GM19455 (cell line): ENCODE results near the gene NRXN3.
"Not testable (repeated sequence)": the region's sequence is repeated elsewhere in the genome, so short reads cannot be mapped to it uniquely, and the experiment has no call there.

ENCODE experiments used
- ATAC-seq: cut with Tn5 transposase; IDR thresholded peaks from one replicate; pipeline ENCODE4 v1.9.1; 2021; ENCODE audit not compliant: unreplicated experiment

The NRXN3 gene

DNA sequence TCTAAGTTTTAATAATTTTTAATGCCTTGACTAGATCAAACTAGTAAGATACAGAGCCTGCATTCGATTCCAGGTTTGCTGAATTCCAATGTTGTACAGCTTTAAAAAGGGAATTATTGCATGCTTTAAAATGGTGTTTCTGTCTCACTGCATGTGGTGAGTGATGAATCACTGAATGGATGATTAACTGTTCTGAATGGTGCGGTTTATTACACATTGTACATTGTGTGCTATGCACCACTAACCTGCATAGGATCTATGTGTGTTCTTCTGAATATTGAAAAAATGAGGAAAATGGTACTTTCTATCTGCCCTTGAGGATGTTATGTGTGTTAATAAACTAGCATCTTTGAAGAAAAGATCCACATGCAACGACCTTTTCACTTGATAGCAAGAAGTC lies 231.7 kb downstream of the NRXN3 start:
- ATAC-seq, result no peak

DNA sequence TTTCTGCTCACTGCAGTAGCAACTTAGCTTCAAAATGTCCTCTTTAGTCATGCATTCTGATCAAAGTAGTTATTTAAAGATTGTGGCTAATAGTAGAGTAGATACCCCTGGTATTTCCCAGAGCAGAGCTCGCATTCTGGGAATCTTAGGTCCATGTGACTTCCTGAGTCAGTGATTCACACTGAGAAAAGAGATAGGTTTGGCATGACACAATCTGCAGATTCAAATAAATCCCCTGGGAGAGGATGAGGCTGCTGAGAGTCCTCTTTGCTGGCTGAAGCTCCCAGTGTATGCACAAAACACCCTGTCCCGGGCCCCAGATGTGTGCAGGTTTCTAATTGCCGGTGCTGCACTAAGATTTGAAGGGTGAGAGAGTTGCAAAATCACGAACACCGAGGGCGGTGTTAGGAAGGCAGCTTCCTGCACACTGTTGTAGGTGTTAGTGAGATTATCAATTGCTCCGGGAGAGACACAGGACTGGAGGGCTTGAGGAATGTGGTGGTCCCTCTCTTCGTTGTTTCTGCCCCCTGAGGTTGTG lies 233.2 kb downstream of the NRXN3 start:
- ATAC-seq, result no peak

DNA sequence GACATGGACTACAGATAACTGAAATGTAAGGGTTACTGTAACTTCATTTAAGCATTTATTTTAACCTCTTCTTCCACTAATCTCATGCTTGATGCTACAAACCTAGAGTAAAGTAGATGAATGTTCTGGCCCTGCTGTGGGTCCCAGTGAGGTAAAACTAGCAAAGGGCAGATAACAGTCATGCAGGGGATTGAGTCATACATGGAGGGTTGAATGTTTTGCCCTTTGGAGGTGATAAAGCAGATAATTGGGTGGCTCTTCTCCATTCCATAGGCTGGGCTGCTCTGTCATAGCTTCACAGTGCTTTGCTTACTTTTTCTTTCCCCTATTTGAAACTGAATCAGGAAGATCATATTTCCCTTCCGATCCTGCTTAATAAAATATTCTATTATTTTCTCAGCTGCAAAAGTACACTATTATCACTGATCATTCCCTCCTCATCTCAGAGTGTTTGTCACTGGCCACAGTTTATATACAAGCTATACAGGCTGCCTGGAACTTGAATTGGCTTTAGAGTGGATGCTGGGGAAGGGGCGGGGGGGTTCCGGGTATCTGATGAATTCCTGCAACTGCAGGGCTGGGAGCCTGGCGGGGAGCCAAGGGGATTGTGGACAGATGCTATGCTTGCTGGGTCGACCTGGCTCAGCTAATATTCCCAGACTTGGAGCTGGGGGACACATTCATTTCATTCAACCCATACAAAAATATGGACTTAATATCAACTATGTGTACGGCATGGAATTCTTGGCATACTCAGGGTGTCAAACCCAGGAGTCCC lies 235.1 kb downstream of the NRXN3 start:
- no peak for ATAC-seq

DNA sequence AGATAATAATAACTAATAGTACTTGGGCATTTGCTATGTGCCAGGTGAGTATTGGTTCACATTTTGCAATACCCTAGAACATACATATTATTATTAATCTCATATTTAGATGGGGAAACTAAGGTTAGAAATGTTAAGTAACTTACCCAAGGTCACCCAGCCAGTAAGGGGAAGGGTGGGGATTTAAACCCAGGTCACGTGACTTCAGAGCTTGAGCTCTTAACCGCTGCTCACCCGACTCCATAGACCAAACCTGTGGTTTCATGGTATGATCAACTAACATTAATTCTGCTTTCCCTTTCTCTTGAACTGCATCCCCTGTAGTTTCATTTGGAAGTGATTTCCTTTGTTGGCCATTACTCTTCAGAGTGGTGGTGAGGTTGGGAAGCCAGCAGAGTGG lies 242.3 kb downstream of the NRXN3 start:
- ATAC-seq, result no peak

DNA sequence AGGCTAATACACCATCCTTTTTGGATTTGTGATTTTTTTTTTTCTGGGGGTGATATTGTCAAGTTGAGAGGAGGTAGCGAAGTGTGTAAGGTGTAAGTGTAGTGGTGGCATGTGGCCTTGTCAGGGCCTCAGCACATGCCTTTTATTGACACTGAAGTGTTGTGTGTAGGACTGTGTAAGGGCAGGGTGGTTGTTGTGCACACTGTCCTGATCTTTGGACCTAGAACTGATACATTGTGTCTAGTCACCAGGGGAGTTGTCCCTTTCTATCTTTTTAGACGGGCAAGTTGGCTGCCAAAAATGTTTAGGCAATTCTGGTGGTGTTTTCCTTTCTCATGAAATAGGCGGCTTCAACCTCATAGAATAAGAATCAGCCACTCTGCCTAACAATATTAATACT lies 244.0 kb downstream of the NRXN3 start:
- no peak for ATAC-seq

DNA sequence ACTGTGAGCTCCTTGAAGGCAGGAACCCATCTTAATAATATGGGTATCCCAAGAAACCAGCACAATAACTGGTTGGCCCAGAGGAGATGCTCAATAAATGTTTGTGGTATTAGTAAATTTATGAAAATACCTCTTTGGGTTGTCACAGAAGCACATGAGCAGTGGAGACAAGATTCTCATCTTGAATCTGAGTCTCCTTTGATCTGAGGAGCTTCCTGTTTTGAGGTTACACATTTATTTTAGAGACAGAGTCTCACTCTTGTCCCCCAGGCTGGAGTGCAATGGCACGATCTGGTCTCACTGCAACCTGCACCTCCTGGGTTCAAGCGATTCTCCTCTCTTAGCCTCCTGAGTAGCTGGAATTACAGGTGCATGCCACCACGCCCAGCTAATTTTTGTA lies 247.4 kb downstream of the NRXN3 start:
- ATAC-seq, result no peak

DNA sequence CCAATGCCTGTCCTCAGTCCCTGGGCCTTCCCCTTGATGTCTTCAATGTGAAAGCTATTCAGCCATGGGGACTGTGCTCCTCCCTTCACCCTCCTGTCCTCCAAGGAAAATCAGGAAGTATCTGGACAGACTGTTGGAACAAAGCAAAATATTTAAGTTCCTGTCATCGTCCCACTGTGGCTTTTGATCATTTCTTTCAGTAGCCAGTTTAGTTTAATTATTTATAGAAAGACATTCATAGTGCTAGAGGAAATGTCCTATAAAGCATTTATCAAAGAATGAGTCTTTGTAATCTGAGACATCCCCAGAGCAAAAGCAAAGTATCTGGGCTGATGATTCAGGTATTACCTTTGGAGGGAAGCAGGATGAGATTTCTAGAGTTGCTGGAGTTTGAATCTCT lies 254.1 kb downstream of the NRXN3 start:
- ATAC-seq, result no peak

DNA sequence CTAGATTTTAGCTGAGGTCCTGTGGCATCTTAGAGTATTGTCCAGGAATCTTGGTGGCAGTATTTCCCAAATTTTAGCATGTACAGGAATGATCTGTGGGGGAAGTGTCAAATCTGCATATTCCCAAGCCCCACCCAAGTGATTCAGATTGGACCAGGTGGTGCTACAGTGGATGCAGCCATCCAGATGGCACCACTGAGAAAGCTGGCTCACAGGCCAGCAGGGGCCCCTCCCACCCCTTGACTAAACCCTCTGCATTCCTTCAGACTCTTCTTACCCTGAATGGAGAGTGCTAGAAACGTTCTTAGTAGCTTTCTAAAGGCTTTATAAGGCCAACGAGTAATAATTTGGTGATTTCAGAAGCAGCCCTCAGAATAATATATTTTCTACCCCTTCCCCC lies 255.2 kb downstream of the NRXN3 start:
- ATAC-seq, result no peak

DNA sequence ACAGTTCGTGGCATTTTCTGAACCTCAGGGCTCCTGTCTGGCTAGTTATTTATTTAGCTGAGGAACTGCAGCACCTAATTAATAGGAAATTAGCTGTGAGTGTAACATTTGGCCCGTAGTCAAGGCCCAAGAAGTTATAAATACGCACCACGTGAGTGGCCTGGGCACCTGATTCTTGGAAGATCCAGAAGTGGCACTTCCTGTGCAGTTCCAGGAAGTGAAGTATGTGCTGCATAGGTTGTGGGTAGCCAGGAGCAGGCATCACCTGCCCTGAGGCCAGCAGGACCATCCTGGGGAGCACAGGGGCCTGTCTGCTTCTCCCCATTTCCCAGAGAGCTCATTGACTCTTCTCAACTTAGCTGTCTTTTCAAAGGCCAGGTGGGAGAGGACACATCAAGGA lies 255.6 kb downstream of the NRXN3 start:
- ATAC-seq, result no peak

DNA sequence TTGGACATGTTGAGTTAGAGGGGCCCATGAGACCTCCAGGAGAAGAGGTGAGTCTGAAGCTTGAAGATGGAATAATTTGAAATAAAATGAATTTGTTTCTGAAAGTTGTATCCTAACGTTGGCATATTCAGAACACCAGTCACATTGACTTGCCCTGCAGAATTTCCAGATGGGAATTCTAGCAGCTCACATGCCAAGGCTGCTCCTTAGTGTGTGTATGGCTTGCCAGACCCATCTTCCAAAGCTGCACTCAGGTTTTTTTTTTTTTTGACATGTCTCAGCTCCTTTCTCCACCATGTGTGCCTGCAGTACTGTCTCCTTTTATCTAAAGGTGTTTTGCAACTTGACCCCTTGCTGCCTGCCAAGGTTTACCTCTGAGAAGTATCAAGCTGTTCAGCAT lies 261.9 kb downstream of the NRXN3 start:
- ATAC-seq, result no peak

DNA sequence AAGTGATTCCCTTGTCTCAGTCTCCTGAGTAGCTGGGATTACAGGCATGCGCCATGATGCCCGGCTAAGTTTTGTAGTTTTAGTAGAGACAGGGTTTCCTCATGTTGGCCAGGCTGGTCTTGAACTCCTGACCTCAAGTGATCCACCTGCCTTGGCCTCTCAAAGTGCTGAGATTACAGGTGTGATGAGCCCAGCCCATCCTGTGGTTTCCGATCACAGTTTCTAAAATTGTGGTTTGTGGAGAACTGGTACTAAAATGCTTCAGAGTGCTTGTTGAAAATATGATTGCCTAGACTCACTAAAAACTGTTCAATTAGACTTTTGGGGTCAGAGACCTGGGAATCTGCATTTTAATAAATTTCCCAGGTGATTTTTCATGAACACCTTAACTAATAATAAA lies 267.3 kb downstream of the NRXN3 start:
- ATAC-seq, result not testable (repeated sequence)

DNA sequence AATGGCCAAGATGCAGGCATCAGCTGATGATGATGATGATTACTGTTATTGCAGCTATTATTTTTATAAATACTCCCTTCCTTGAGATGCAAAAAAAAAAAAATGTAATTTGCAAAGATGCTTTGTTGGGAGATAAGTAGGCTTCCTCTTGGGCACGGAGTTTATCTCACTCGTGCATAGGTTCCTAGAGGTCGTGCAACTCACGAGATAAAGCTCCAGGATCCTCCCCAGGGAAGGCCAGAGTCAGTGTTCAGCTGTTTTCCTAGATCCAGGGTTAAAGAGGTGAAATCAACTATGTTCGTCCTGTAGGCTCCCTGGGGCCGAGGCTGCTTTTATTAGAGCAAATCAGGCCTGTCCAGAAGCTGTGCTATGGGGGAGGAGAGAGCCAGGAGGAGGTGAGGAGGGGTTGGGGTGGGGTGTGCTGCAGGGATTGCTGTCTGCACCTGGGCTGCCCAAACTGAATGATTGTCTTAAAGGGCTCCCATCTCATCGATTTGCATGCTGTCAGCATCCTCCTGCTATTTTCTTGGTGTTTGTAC lies 270.3 kb downstream of the NRXN3 start:
- ATAC-seq, result no peak

DNA sequence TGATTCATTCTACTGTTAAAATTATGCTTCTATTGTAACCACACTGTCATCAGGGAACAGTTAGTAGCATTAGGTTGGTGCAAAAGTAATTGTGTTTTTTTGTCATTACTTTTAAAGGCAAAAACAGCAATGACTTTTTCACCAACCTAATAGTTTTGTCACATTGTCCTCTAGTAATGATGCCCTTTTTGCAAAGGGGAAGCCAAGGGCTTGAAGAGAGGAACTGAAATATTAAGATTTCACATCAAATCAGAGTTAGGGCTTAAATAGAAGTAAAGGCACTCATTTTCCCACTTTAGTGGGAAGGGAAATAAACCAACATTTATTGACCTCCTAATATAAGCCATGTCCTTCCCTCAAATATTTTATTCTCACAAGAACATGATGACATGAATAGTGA lies 273.7 kb downstream of the NRXN3 start:
- no peak for ATAC-seq

DNA sequence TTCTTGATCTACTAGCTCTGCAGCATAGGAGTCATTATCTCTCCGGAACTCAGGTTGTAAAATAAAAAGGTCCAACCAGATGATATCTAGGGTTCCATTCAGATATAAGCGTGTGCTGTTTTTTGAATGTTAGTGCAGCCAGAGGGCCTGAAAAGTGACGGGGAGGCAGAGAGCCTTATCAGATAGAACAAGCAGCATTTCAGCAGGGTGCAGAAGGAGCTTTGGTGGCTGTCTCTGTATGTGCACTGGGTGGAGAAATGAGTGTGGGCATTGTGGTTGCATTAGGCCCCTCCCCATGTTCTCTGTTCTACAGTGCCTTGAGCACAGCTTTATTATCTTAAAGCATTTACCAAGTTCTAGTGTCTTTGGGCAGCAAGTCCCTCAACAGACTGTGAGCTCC lies 275.1 kb downstream of the NRXN3 start:
- ATAC-seq, result no peak

DNA sequence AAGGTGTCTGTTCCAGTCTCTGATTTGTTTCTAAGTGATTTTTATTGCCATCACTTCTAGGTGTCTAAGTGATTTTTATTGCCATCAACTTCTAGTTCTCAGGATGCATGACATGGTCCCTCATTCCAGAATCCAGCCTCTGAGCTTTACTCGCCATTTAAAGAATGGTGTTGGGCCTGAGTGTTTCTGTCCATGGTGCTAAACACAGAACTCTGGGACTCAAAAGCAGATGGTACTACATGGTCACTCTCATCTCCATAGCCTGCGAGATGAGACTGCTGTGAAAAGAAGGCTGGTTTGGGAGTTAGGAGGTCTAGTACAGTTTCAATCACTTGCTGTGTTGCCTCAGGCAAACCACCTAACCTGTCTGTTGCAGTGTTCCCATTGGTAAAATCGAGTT lies 276.6 kb downstream of the NRXN3 start:
- no peak for ATAC-seq

DNA sequence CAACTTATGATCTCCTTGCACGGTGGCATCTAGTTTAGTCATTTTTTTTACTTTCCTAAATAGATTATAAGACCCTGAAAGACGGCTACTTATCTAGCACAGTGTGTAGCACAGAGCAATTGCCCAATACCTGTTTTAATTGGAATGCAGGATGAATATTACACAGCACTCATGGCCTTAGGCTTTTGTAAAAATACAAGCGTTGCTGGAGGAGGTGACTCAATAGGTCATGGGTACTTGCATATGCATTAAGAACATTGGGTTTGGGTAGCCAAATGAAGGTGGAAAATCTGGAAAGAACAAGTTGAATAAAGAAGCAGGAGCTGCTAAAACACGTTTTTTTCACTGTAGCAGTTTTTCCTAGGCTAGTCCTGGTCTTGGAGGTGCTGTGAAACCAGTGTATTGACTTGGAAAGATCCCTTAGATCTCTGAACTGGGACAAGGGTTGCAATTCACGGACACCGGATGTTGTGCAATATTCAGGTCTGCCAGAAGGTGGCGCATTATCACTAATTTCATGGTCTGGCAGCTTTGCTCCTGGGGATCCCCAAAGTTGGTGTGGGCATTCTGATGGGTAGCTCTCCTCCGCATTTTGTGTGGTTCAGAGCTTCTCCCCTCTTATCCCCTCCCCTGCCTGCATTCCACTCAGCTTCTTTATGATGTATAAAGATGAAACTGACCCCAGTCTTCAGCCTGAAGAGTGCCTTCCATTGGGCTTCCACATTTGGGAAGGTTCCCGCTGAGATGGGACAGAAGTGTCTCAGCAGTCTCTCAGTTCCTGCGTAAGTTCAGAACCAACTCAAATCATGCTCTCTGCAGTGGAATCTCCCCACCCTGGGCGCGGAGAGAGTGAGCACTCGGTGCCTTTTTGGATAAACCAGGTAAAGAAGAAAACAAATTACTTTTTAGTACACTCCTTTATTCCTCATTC lies 278.3 kb downstream of the NRXN3 start:
- peak; percentile 81 for ATAC-seq

DNA sequence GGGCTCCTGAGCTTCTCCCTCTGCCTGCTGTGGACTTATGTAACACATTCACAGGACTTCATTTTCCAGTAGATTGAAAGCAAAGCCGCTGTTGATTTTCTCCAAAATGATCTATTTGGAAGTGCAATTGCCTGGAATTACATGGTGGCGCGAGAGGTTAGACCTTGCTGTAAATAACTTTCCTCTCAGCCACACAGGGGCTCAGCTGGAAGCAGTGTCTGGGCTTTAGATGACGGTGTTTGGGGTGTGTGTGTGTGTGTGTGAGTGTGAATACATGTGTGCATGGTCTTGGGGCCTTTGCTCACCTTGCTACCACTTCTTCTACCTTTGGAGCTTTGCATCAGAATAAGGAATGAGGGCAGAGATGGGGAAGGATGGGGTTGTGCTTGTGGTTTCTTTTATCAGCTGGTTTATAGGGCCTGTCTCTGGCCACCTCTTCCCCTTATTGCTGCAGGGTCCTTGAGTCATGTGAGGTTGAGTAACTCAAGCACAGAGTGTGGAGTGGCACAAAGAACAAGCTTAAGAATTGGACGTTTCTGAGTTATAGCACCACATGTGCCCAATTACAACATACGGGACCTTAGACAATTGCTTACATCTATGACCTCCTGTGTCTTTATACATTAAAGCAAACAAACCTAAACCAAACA lies 280.6 kb downstream of the NRXN3 start:
- no peak for ATAC-seq

DNA sequence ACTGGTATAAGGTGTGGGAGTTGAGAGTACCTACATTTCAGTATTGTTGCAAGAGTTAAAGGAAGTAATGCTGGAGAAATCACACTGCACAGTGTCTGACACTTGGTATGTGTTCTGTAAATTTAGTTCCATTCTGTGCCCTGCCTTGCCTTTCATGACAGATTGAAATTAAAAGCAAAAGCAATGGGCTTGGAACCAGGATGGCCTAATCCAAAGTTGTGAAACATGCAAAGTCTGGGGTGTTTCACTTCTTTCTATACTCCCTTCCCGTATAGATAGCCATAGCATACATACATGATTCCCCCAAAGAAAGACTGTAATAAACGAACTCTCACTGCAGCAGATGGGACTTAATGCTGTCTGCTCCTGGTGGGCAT lies 281.1 kb downstream of the NRXN3 start:
- no peak for ATAC-seq

DNA sequence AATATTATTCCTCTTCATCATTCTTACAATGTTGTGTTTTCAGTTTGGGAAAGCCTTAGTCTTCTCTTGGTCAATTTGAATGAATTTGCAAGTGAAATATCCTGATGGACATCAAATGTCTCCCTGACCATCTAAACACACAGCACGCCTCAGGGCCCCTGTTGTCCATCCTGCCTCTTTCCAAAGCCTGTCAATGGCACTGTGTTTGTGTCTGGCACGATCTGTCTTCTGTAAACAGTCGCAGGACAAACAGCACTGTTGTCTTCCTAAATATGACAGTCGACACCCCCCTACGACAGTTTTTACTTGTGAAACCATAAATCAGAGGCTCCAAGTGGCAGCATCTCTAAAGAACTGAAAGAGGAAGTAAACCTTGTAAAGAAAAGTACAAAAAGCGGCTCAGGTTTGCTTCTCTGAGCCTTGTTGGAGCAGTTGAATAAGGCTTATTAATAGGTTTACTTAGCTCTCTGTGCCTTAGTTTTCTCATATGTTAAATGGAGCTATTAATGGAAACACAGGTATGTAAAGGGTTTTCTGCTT lies 285.8 kb downstream of the NRXN3 start:
- ATAC-seq, result no peak

DNA sequence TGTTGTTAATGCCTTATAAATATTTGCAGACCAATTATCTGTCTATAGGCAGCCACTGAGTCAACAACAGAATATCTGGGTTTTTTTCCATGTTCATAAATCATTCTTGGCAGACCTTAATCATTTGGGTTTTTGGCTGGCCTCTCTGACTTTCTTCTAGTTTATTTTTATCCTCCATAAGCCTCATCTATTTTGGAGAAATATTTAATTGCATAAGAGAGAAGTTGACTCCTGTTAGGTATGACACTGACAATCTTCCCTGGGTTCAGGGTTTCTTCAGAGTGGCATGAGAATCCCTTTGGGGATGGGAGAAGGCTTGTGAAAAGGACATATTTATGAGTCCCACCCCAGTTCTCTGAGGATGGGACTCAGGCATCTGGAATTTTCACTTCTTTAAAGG lies 299.8 kb downstream of the NRXN3 start:
- no peak for ATAC-seq
